DOHH2 (cell line): Measurements from ENCODE around the gene TJP2.

ENCODE experiments used
- H3F3A ChIP-seq: fragments of 200-600 bp; sonication (generic), shearing (Covaris generic); 2 replicates; pipeline ENCODE4 v1.6.0; 2016; ENCODE audit warnings: antibody characterized with exemption, mild to moderate bottlenecking; ENCODE audit not compliant: control insufficient read depth, insufficient read depth
- H3K27ac ChIP-seq: fragments of 200-600 bp; sonication (generic); 2 replicates; pipeline ENCODE4 v1.5.1; 2014; ENCODE audit warnings: low read depth, mild to moderate bottlenecking, low read length, moderate library complexity
- H3K27me3 ChIP-seq: fragments of 200-600 bp; sonication (generic); 2 replicates; pipeline ENCODE4 v1.6.1; 2014; ENCODE audit warnings: mild to moderate bottlenecking, low read length, mixed read lengths; ENCODE audit not compliant: control insufficient read depth
- H3K36me3 ChIP-seq: fragments of 200-600 bp; sonication (generic); 2 replicates; pipeline ENCODE4 v1.6.1; 2014; ENCODE audit warnings: mild to moderate bottlenecking, low read length, moderate library complexity, mixed read lengths; ENCODE audit not compliant: control insufficient read depth
- H3K4me1 ChIP-seq: fragments of 200-600 bp; sonication (generic); 2 replicates; pipeline ENCODE4 v1.6.1; 2014; ENCODE audit warnings: mild to moderate bottlenecking, low read length, mixed read lengths; ENCODE audit not compliant: control insufficient read depth
- H3K4me2 ChIP-seq: fragments of 200-600 bp; sonication (generic); 2 replicates; pipeline ENCODE4 v1.6.0; 2014; ENCODE audit warnings: mild to moderate bottlenecking, low read length, moderate library complexity
- H3K4me3 ChIP-seq: fragments of 200-600 bp; sonication (generic); 2 replicates; pipeline ENCODE4 v1.5.1; 2014; ENCODE audit warnings: mild to moderate bottlenecking, low read length, mixed read lengths
- H3K79me2 ChIP-seq: fragments of 200-600 bp; sonication (generic); 2 replicates; pipeline ENCODE4 v1.6.1; 2014; ENCODE audit warnings: mild to moderate bottlenecking, low read length, mixed read lengths; ENCODE audit not compliant: control insufficient read depth
- H3K9me2 ChIP-seq: fragments of 200-600 bp; sonication (generic); replicated peaks from 2 replicates; pipeline ENCODE4 v1.6.1; 2014; ENCODE audit warnings: mild to moderate bottlenecking, low read length, mixed read lengths; ENCODE audit not compliant: control insufficient read depth
- H3K9me3 ChIP-seq: fragments of 200-600 bp; sonication (generic); 2 replicates; pipeline ENCODE4 v1.6.1; 2014; ENCODE audit warnings: antibody characterized with exemption, low read length, mixed read lengths; ENCODE audit not compliant: control insufficient read depth, insufficient read depth
- H4K20me1 ChIP-seq: fragments of 200-600 bp; sonication (generic); 2 replicates; pipeline ENCODE4 v1.6.0; 2014; ENCODE audit warnings: low read depth, mild to moderate bottlenecking, antibody characterized with exemption, low read length, moderate library complexity; ENCODE audit not compliant: control insufficient read depth, insufficient read depth
- EZH2phosphoT487 ChIP-seq: fragments of 200-600 bp; sonication (generic); IDR thresholded peaks from 2 replicates; pipeline ENCODE4 v1.6.1; 2017; ENCODE audit warnings: borderline replicate concordance, mild to moderate bottlenecking, antibody characterized with exemption, low read length, moderate library complexity, mixed read lengths
- TF ChIP-seq, protein P1 (sequence below): fragments of 200-600 bp; sonication (generic); IDR thresholded peaks from one replicate; pipeline ENCODE4 v1.5.1; 2014; ENCODE audit warnings: antibody characterized with exemption, mild to moderate bottlenecking, low read depth, low read length; ENCODE audit not compliant: poor library complexity, severe bottlenecking

The TJP2 gene

DNA sequence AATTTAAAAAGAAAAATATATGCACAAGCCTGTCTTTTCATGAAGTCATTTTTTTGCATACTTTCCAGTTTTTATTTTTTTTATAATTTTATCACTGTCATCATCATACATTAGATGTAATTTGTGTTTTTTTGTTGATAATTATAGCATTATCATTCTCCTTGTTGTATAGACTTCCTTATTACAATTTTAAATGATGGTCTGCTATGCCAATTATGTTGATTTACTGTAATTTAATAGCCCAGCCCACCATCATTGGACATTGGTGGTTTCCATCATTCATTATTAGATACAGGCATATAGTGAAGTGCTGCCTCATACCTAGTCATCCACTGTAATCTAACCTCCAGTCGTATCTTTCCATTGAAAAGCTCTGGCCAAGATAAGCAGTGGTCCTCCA, 3.8 kb upstream of the TJP2 start:
- peaks cover 3% of the 10 kb centered on the region; the same call in 1 of the 2 replicates for H3F3A ChIP-seq
- no peak overlapping the region for H3K4me3 ChIP-seq
- H3K9me2 ChIP-seq: no peaks in the 10 kb centered on the region
- no peak for TF ChIP-seq EZH2phosphoT487
- TF ChIP-seq, protein P1, sequence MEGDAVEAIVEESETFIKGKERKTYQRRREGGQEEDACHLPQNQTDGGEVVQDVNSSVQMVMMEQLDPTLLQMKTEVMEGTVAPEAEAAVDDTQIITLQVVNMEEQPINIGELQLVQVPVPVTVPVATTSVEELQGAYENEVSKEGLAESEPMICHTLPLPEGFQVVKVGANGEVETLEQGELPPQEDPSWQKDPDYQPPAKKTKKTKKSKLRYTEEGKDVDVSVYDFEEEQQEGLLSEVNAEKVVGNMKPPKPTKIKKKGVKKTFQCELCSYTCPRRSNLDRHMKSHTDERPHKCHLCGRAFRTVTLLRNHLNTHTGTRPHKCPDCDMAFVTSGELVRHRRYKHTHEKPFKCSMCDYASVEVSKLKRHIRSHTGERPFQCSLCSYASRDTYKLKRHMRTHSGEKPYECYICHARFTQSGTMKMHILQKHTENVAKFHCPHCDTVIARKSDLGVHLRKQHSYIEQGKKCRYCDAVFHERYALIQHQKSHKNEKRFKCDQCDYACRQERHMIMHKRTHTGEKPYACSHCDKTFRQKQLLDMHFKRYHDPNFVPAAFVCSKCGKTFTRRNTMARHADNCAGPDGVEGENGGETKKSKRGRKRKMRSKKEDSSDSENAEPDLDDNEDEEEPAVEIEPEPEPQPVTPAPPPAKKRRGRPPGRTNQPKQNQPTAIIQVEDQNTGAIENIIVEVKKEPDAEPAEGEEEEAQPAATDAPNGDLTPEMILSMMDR: no peak
- no peak overlapping the region for H3K4me2 ChIP-seq
- no peaks in the 10 kb centered on the region for H3K9me3 ChIP-seq
- no peak overlapping the region for H3K27ac ChIP-seq
- no peaks in the 10 kb centered on the region for H3K36me3 ChIP-seq
- peaks cover 28% of the 10 kb centered on the region for H3K4me1 ChIP-seq
- H3K79me2 ChIP-seq: peaks cover 11% of the 10 kb centered on the region
- no peaks in the 10 kb centered on the region for H4K20me1 ChIP-seq
- H3K27me3 ChIP-seq: no peaks in the 10 kb centered on the region

DNA sequence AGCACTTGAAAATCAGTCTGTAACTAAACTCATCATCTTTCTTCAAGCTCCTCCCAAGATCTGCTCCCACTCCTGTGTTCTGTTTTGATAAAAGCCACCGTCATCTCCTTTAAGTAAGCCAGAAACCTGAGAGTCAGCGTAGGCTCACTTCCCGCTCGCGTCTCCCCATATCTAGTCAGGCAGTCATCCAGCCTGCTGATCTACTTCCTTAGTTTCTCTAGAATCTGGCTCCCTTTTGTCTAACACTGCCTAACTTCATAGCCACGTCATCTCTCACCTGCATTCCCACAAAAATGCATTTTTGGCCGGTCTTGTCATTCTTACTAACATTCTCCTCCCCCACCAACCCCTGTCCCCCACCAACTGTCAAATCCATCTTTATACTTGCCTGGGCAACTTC, 3.0 kb upstream of the TJP2 start:
- no peaks in the 10 kb centered on the region for H3K9me3 ChIP-seq
- H4K20me1 ChIP-seq: no peaks in the 10 kb centered on the region
- no peaks in the 10 kb centered on the region for H3K9me2 ChIP-seq
- no peak overlapping the region for H3K27ac ChIP-seq
- no peak for TF ChIP-seq EZH2phosphoT487
- TF ChIP-seq, protein P1: no peak
- H3K4me3 ChIP-seq: no peak overlapping the region
- no peaks in the 10 kb centered on the region for H3K36me3 ChIP-seq
- no peak overlapping the region for H3K4me2 ChIP-seq
- H3K79me2 ChIP-seq: peaks cover 20% of the 10 kb centered on the region
- H3F3A ChIP-seq: peaks cover 3% of the 10 kb centered on the region; the same call in 1 of the 2 replicates
- no peaks in the 10 kb centered on the region for H3K27me3 ChIP-seq
- peaks cover 36% of the 10 kb centered on the region for H3K4me1 ChIP-seq

DNA sequence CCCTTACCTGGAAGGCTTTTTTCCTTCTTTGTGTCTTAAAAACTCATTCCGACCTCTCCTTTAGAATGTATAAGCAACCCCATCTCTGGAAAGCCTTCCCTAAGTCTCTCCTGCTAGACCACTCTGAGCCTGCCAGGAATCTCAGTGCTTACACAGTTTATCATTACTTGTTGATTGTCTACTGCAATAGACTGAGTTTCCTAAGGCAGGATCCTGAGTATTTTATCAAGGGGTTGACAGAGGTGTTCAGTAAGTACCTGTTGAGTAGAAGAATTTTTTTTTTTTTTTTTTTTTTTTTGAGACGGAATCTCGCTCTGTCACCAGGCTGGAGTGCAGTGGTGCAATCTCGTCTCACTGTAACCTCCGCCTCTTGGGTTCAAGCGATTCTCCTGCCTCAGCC, 2.6 kb upstream of the TJP2 start:
- H3K27me3 ChIP-seq: no peaks in the 10 kb centered on the region
- H3K4me1 ChIP-seq: peaks cover 41% of the 10 kb centered on the region
- H3K9me3 ChIP-seq: no peaks in the 10 kb centered on the region
- no peak overlapping the region for H3K27ac ChIP-seq
- TF ChIP-seq, protein P1: no peak
- no peak for TF ChIP-seq EZH2phosphoT487
- H3K4me3 ChIP-seq: no peak overlapping the region
- H3K79me2 ChIP-seq: peaks cover 24% of the 10 kb centered on the region
- H3K9me2 ChIP-seq: no peaks in the 10 kb centered on the region
- no peaks in the 10 kb centered on the region for H4K20me1 ChIP-seq
- H3K4me2 ChIP-seq: no peak overlapping the region
- peaks cover 3% of the 10 kb centered on the region; the same call in 1 of the 2 replicates for H3F3A ChIP-seq
- H3K36me3 ChIP-seq: no peaks in the 10 kb centered on the region
